PFSK-1 (cell line): Measurements from ENCODE around the gene DENND1B.

Experiments
- FOXP2 ChIP-seq: optimal IDR thresholded peaks from 2 replicates; pipeline ENCODE3; 2011; ENCODE audit warnings: borderline replicate concordance, control low read depth, inconsistent platforms; ENCODE audit not compliant: insufficient read depth; ENCODE audit errors: extremely low read length, extremely low read depth
- POLR2AphosphoS5 ChIP-seq: IDR thresholded peaks from 2 replicates; pipeline ENCODE4 v1.6.1; 2012; ENCODE audit warnings: low read depth, mild to moderate bottlenecking, control low read depth, low read length, moderate library complexity
- REST ChIP-seq, 2 experiments: IDR thresholded peaks; 2 replicates each; pipeline versions ENCODE4 v1.6.1 to v1.8.0; 2011 to 2012; ENCODE audit warnings: low read depth in 2 of 2, low read length in 2 of 2, control low read depth in 1 of 2, inconsistent platforms in 1 of 2, mild to moderate bottlenecking in 1 of 2, moderate library complexity in 1 of 2; ENCODE audit not compliant: insufficient read depth in 1 of 2
- SIN3A ChIP-seq: IDR thresholded peaks from 2 replicates; pipeline ENCODE4 v1.6.1; 2012; ENCODE audit warnings: mild to moderate bottlenecking, low read length, moderate library complexity, borderline replicate concordance; ENCODE audit not compliant: insufficient read depth
- TAF1 ChIP-seq: IDR thresholded peaks from 2 replicates; pipeline ENCODE4 v1.6.1; 2012; ENCODE audit warnings: low read length, control low read depth, borderline replicate concordance; ENCODE audit not compliant: insufficient read depth

DENND1B gene

GRCh38 chr1:197671140-197671539 lies 104.1 kb downstream of the DENND1B start:
- TF ChIP-seq REST (IDR thresholded peaks at IDR 0.05; ENCODE audit: insufficient read depth in 1 of 2, low read depth in 2 of 2, low read length in 2 of 2) (no peak), FOXP2 (no peak), TAF1 (no peak), POLR2AphosphoS5 (no peak), SIN3A (no peak)

GRCh38 chr1:197666769-197667285 lies 108.5 kb downstream of the DENND1B start:
- no peak for TF ChIP-seq REST (IDR thresholded peaks at IDR 0.05; ENCODE audit: insufficient read depth in 1 of 2, low read depth in 2 of 2, low read length in 2 of 2)
- no peak for TF ChIP-seq FOXP2
- TF ChIP-seq SIN3A: no peak
- TF ChIP-seq TAF1: no peak
- TF ChIP-seq POLR2AphosphoS5: no peak

GRCh38 chr1:197664391-197664790 lies 110.9 kb downstream of the DENND1B start:
- TF ChIP-seq REST (IDR thresholded peaks at IDR 0.05; ENCODE audit: insufficient read depth in 1 of 2, low read depth in 2 of 2, low read length in 2 of 2) (no peak), POLR2AphosphoS5 (no peak), TAF1 (no peak), SIN3A (no peak), FOXP2 (no peak)

- TF ChIP-seq FOXP2: no peak
- TF ChIP-seq POLR2AphosphoS5: no peak
- no peak for TF ChIP-seq TAF1
- no peak for TF ChIP-seq REST (IDR thresholded peaks at IDR 0.05; ENCODE audit: insufficient read depth in 1 of 2, low read depth in 2 of 2, low read length in 2 of 2)
- TF ChIP-seq SIN3A: no peak
These were observed 111.9 kb downstream of the DENND1B start for GRCh38 chr1:197663162-197663953.
